Measurements from ENCODE around the gene ANKRD28.
"Not testable (repeated sequence)": the region's sequence is repeated elsewhere in the genome, so short reads cannot be mapped to it uniquely, and the experiment has no call there.

The ANKRD28 gene

DNA sequence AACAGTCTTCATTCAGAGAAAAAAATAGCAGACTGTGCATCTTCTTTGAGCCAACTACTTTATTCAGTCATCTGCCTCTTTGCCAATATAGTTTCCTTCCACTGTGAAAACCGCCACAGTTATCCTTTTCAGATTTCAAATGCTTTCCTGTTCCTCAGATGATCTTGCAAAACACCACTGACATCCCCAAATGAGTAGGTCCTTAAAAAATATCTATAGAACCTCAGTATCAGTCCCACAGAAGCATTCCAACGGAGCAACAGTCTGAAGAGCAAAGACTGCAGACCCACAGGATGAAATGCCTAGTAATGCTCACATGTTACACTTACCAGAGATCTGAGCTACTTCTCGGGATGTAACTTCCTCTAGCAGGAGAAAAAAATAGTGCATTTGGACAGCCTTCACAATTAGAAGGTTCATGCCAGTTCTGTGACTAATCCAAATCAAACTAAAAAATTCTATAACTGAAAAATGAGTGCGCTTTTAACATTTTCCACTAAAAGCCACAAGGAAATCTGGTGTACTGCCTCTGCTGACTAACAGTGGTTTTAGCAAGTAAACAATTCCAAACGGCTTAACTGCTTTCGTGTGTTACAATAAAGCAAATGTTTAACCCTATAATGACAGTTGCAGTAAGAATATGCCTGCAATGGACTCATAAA is at the start of gene ANKRD28:
ANKRD28 (minus strand) TSS at position 338 of the 662 bp plus-strand sequence. CDS start 1,458 bp downstream, outside the sequence.
- peak; percentile 98 for FAIRE-seq

- FAIRE-seq, result no peak
Observed at GRCh38 chr3:15847239-15847638, 49.5 kb upstream of the ANKRD28 start.

- FAIRE-seq, result no peak
Observed at GRCh38 chr3:15846606-15847005, 48.8 kb upstream of the ANKRD28 start.

- no peak for FAIRE-seq
Observed at GRCh38 chr3:15845475-15845874, 47.7 kb upstream of the ANKRD28 start.

DNA sequence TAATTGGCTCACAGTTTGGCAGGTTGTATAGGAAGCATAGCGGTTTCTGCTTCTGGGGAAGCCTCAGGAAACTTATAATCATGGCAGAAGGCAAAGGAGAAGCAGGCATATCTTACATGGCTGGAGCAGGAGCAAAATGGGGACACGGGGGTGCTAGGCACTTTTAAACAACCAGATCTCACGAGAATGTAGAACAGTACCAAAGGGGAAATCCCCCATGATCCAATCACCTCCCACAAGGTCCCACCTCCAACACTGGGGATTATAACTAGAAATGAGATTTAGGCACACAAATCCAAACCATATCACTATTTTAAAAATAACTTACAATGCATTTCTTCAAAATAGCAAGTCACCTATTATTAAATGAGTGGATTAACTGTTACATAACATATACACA is 47.1 kb upstream of the ANKRD28 start:
- no peak for FAIRE-seq

DNA sequence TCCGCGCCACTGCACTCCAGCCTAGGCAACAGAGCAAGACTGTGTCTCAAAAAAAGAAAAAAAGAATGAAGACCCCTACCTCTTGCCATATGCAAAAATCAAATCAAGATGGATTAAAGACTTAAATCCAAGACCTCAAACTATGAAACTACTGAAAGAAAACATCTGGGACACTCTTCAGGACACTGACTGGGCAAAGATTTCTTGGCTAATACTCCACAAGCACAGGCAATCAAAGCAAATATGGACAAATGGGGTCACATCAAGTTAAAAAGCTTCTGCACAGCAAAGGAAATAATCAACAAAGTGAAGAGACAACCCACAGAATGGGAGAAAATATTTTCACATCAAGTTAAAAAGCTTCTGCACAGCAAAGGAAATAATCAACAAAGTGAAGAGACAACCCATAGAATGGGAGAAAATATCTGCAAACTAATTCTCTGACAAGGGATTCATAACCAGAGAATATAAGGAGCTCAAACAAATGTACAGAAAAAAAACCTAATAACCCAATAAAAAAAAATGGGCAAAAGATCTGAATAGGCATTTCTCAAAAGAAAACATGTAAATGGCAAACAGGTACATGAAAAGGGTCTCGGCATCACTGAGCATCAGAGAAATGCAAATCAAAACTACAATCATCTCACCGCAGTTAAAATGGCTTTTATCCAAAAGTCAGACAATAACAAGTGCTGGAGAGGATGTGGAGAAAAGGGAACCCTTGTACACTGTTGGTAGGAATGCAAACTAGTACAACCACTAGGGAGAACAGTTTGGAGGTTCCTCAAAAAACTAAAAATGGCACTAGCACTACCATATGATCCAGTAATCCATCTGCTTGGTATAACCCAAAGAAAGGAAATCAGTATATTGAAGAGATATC is 43.6 kb upstream of the ANKRD28 start:
- FAIRE-seq, result not testable (repeated sequence)

GRCh38 chr3:15839568-15839967 is 41.8 kb upstream of the ANKRD28 start:
- FAIRE-seq, result no peak

GRCh38 chr3:15831927-15832326 is 34.1 kb upstream of the ANKRD28 start:
- no peak for FAIRE-seq

DNA sequence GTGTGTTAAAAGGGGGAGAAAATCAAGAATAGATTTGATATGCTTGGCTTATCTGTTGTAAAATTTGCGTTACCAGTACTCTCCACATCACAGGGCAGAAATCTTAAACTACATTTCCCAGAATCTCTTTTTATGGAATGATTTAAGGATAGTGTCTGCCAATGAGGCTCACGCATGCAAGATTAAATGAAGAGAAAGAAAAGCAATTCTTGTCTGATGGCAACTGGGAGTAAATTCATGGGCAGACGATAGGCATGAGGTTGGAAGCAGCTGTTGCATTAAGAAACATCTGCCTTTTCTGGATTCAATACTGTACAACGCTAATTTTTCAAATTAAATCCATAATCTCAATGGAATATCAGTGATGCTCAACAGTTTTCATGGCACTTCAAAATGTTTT is 27.2 kb upstream of the ANKRD28 start:
- FAIRE-seq, result no peak

DNA sequence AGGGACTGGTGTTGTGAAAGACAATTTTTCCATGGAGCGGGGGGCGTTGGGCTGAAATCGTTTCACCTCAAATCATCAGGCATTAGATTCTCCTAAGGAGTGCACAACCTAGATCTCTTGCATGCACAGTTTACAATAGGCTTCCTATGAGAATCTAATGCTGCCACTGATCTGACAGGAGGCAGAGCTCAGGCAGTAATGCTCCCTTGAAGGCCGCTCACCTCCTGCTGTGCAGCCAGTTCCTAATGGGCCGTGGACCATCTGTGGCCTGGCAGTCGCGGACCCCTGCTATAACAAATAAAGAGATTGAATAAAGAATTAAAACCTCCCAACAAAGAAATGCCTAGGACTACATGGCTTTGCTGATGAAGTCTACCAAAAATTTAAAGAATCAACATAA is 25.3 kb upstream of the ANKRD28 start:
- FAIRE-seq, result no peak

- FAIRE-seq, result no peak
Observed at GRCh38 chr3:15822281-15822680, 24.5 kb upstream of the ANKRD28 start.

- no peak for FAIRE-seq
Observed at GRCh38 chr3:15820911-15821310, 23.1 kb upstream of the ANKRD28 start.

DNA sequence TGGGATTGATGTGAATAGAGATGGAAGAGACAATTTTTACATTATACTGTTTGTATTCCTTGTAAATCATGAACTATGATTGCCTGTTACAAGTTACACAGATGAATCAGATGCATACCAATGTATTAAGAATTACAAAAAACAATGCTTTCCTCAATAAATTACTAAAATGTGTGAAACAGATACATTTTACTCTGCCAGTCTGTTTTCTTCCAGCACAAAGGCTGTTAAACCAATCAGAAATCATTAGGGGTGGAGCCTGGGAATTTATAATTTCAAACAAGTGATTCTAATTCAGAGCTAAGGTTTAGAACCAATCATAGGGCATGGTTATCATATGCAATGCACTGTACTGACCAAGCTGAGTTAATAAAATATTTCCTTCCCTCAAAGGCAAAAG is 21.8 kb upstream of the ANKRD28 start:
- FAIRE-seq, result no peak

DNA sequence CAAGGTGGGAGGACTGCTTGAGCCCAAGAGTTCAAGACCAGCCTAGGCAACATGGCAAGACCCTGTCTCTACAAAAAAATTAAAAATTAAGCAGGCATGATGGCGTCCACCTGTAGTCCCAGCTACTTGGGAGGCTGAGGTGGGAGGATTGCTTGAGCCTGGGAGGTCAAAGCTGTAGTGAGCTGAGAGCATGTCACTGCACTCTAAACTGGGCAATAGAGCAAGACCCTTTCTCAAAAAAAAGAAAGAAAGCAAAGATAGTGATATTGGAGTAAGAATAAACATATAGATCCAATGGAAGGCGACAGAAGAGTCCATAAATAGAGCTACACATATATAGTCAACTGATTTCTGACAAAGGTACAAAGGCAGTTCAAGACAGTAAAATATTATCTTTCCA is 21.3 kb upstream of the ANKRD28 start:
- FAIRE-seq, result no peak

GRCh38 chr3:15815696-15816095 is 17.9 kb upstream of the ANKRD28 start:
- FAIRE-seq, result peak; percentile 89

- not testable (repeated sequence) for FAIRE-seq
Observed at GRCh38 chr3:15813079-15813478, 15.3 kb upstream of the ANKRD28 start.

DNA sequence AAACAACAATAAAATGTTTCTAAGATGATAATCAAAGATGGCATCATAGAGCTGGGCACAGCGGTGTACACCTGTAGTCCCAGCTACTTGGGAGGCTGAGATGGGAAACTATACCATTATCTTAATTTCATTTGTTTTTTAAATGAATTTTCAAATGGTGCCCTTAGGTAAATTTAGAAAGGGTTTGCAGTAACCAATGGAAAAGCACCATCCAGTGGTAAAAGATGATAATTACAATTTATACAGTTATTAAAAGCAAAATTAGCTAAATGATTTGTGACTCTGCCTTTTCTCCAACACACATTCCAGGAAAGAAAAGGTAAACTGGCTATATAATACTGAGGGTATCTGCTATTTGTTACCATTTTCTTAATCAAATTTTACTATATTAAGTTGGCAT is 14.4 kb upstream of the ANKRD28 start:
- FAIRE-seq, result peak; percentile 41

DNA sequence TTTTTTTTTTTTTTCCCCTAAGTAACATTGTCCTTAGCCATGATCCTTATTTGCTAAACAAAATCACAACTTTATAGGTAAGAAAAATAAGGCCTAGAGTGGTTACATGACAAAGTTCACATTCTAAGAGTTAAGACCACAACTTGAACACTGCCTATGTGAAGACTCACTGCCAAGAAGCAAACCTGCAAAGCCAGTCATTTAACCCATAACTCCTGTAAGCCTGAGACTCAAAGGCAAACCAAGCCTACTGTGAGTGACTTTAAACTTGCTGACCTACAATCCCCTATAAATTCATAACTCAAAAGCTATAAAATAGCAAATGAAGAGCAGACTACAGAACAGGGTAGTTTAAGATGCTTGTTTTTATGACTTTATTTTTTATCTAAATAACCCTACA is 12.9 kb upstream of the ANKRD28 start:
- no peak for FAIRE-seq

GRCh38 chr3:15809313-15809712 is 11.5 kb upstream of the ANKRD28 start:
- no peak for FAIRE-seq

- no peak for FAIRE-seq
Observed at GRCh38 chr3:15808679-15809310, 11.0 kb upstream of the ANKRD28 start.

- no peak for FAIRE-seq
Observed at GRCh38 chr3:15805756-15806266, 8.0 kb upstream of the ANKRD28 start.

DNA sequence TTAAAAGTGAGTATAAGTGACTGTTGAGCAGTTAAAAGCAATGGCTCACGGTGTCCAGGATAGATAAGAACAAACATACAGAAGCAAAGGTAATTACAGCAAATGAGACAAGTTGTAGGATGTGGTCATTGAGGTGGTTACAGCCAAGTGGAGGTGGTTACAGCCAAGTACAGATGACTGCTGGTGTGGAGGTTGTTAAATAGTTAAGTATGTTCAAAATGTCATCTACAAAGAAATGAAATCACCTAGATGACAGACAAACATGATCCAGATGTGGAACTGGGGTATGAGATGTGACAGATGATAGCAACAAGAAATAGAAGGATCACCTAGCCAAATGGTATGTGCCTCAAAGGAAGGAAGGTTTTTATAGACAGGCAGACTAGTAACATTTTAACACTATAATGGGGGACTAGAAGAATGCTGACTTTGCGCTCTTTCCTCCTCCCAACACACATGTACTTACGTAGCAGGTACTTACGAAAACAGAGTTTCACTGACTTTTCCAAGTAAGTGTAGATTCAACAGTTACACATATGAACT is 6.8 kb upstream of the ANKRD28 start:
- FAIRE-seq, result no peak

DNA sequence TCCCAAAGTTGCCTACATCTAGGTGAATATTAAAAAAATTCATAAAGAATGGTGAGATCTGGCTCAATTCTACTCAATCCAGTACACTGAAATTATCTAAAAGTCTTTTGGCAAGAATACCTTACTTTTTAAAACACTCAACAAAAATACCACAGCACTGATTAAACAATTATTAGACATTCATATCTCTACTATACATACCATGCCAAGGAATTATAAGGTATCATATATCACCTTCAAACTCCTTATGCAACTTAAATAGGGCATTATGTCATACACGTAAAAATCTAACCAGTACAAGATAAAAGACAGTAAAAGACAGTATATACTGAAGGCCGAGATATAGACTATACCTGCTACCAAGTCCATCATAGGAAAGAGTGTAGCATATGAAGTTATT is 6.1 kb upstream of the ANKRD28 start:
- FAIRE-seq, result no peak

Data from TTC549 (cell line).